GM21515 (cell line): Measurements from ENCODE around the gene CD151.

Source experiments
- ATAC-seq: cut with Tn5 transposase; IDR thresholded peaks from one replicate; pipeline ENCODE4 v1.9.1; 2021; ENCODE audit not compliant: unreplicated experiment

Gene CD151

GRCh38 chr11:855330-855674, 22.6 kb downstream of the CD151 start:
- no peak for ATAC-seq

- ATAC-seq: no peak
These were observed 23.0 kb downstream of the CD151 start for GRCh38 chr11:855796-856195.

- ATAC-seq: no peak
These were observed 23.6 kb downstream of the CD151 start for GRCh38 chr11:856397-856796.

GRCh38 chr11:858053-858761, 25.5 kb downstream of the CD151 start:
- ATAC-seq: no peak

- ATAC-seq: no peak
These were observed 26.1 kb downstream of the CD151 start for GRCh38 chr11:858762-859339.

- ATAC-seq: no peak
These were observed 26.8 kb downstream of the CD151 start for GRCh38 chr11:859394-860131.

- no peak for ATAC-seq
These were observed 27.7 kb downstream of the CD151 start for GRCh38 chr11:860234-861104.

- no peak for ATAC-seq
These were observed 28.3 kb downstream of the CD151 start for GRCh38 chr11:861105-861479.

GRCh38 chr11:862081-862661, 29.4 kb downstream of the CD151 start:
- ATAC-seq: no peak

GRCh38 chr11:862696-863022, 29.9 kb downstream of the CD151 start:
- ATAC-seq: no peak

- ATAC-seq: no peak
These were observed 30.5 kb downstream of the CD151 start for GRCh38 chr11:863023-863909.

GRCh38 chr11:863910-864827, 31.4 kb downstream of the CD151 start:
- no peak for ATAC-seq

GRCh38 chr11:864898-865297, 32.1 kb downstream of the CD151 start:
- no peak for ATAC-seq

GRCh38 chr11:865462-866430, 33.0 kb downstream of the CD151 start:
- no peak for ATAC-seq

GRCh38 chr11:866481-866880, 33.7 kb downstream of the CD151 start:
- ATAC-seq: no peak

- ATAC-seq: no peak
These were observed 35.2 kb downstream of the CD151 start for GRCh38 chr11:867856-868358.

- ATAC-seq: no peak
These were observed 35.6 kb downstream of the CD151 start for GRCh38 chr11:868394-868793.

GRCh38 chr11:868802-869201, 36.0 kb downstream of the CD151 start:
- ATAC-seq: no peak
